ENCODE measurements around the gene LDLRAD4. TPM values are rescaled to one million over a fixed set of nuclear protein-coding genes. Genes with fewer than 3 reads are reported as not detected.

Gene LDLRAD4
- total RNA-seq, 1 experiment from 2014 or later: 1.7 TPM

- H3K9me3 ChIP-seq (ENCODE audit: insufficient read depth, low read depth): no peaks in the 10 kb centered on the region
- H3K36me3 ChIP-seq (ENCODE audit: low read depth): no peaks in the 10 kb centered on the region
- H3K4me1 ChIP-seq (replicated peaks; ENCODE audit: insufficient read depth): no peaks in the 10 kb centered on the region
- no peak overlapping the region for H3K4me3 ChIP-seq
- H3K79me2 ChIP-seq (ENCODE audit: low read depth): no peaks in the 10 kb centered on the region
- intact Hi-C loops (cut with micrococcal nuclease; ENCODE audit: unreplicated experiment): no loop called here
- H3K27me3 ChIP-seq (ENCODE audit: insufficient read depth, low read depth): peaks cover 99% of the 10 kb centered on the region
- H3K27ac ChIP-seq: no peak overlapping the region
- ChIA-PET POLR2A (ENCODE audit: unreplicated experiment) (no interaction called here), CTCF (no interaction called here)
- no TSS peak for BruUV-seq (replicated peaks)
- no peak overlapping the region for H3K4me2 ChIP-seq
- H3F3A ChIP-seq (ENCODE audit: insufficient read depth, low read depth): no peaks in the 10 kb centered on the region
- DNase-seq: no peak
- no peaks in the 10 kb centered on the region for H4K20me1 ChIP-seq (ENCODE audit: insufficient read depth)
- no peak for TF ChIP-seq EZH2 (IDR thresholded peaks at IDR 0.05; ENCODE audit: low read depth)
- TF ChIP-seq CTCF (conservative IDR thresholded peaks at IDR 0.05): no peak
- no peak overlapping the region for H2AFZ ChIP-seq
- no peaks in the 10 kb centered on the region for H3K9me2 ChIP-seq (ENCODE audit: insufficient read depth)
Measured at GRCh38 chr18:13545514-13545913, 327.0 kb downstream of the LDLRAD4 start.

- H3K27me3 ChIP-seq (ENCODE audit: insufficient read depth, low read depth): peaks cover 99% of the 10 kb centered on the region
- no peaks in the 10 kb centered on the region for H4K20me1 ChIP-seq (ENCODE audit: insufficient read depth)
- H3K4me1 ChIP-seq (replicated peaks; ENCODE audit: insufficient read depth): no peaks in the 10 kb centered on the region
- no peaks in the 10 kb centered on the region for H3K9me2 ChIP-seq (ENCODE audit: insufficient read depth)
- TF ChIP-seq CTCF (conservative IDR thresholded peaks at IDR 0.05): no peak
- no peak for TF ChIP-seq EZH2 (IDR thresholded peaks at IDR 0.05; ENCODE audit: low read depth)
- no peak for DNase-seq
- H3K36me3 ChIP-seq (ENCODE audit: low read depth): no peaks in the 10 kb centered on the region
- no peak overlapping the region for H3K27ac ChIP-seq
- BruUV-seq (replicated peaks): no TSS peak
- ChIA-PET CTCF (no interaction called here), POLR2A (ENCODE audit: unreplicated experiment) (no interaction called here)
- intact Hi-C loops (cut with micrococcal nuclease; ENCODE audit: unreplicated experiment): no loop called here
- no peaks in the 10 kb centered on the region for H3K79me2 ChIP-seq (ENCODE audit: low read depth)
- H3K9me3 ChIP-seq (ENCODE audit: insufficient read depth, low read depth): no peaks in the 10 kb centered on the region
- no peak overlapping the region for H3K4me3 ChIP-seq
- H3F3A ChIP-seq (ENCODE audit: insufficient read depth, low read depth): no peaks in the 10 kb centered on the region
- H2AFZ ChIP-seq: no peak overlapping the region
- no peak overlapping the region for H3K4me2 ChIP-seq
Measured at GRCh38 chr18:13545955-13546354, 327.4 kb downstream of the LDLRAD4 start.

GRCh38 chr18:13546638-13547037 lies 328.1 kb downstream of the LDLRAD4 start:
- H3K27ac ChIP-seq: no peak overlapping the region
- intact Hi-C loops (cut with micrococcal nuclease; ENCODE audit: unreplicated experiment): no loop called here
- BruUV-seq (replicated peaks): no TSS peak
- H3K4me3 ChIP-seq: no peak overlapping the region
- TF ChIP-seq CTCF (conservative IDR thresholded peaks at IDR 0.05) (no peak), EZH2 (IDR thresholded peaks at IDR 0.05; ENCODE audit: low read depth) (no peak)
- no peaks in the 10 kb centered on the region for H3K4me1 ChIP-seq (replicated peaks; ENCODE audit: insufficient read depth)
- no peaks in the 10 kb centered on the region for H3K79me2 ChIP-seq (ENCODE audit: low read depth)
- POLR2A ChIA-PET (ENCODE audit: unreplicated experiment): no interaction called here
- DNase-seq: no peak
- H3K9me2 ChIP-seq (ENCODE audit: insufficient read depth): no peaks in the 10 kb centered on the region
- H3K4me2 ChIP-seq: no peak overlapping the region
- CTCF ChIA-PET: no interaction called here
- no peaks in the 10 kb centered on the region for H3F3A ChIP-seq (ENCODE audit: insufficient read depth, low read depth)
- no peaks in the 10 kb centered on the region for H3K9me3 ChIP-seq (ENCODE audit: insufficient read depth, low read depth)
- H2AFZ ChIP-seq: no peak overlapping the region
- peaks cover 99% of the 10 kb centered on the region for H3K27me3 ChIP-seq (ENCODE audit: insufficient read depth, low read depth)
- H4K20me1 ChIP-seq (ENCODE audit: insufficient read depth): 0 out of 2 replicates have a peak, but pooled peaks cover 4% of the 10 kb centered on the region
- H3K36me3 ChIP-seq (ENCODE audit: low read depth): no peaks in the 10 kb centered on the region

Measured in PC-9 (cell line).